CD4-positive, alpha-beta T cell (primary cell): ENCODE data around the gene RALGPS1. TPM values are rescaled to one million over a fixed set of nuclear protein-coding genes. Genes with fewer than 3 reads are reported as not detected.
A peak's percentile ranks its signal among the peaks of the same experiment; 100 is the strongest.

Source experiments
- ATAC-seq: fragments of 200-7000 bp; cut with Tn5 transposase; one replicate; pipeline ENCODE4 v1.10.0; 2022; ENCODE audit warnings: mild to moderate bottlenecking; ENCODE audit not compliant: poor library complexity
- CTCF ChIA-PET: fragments of 350-600 bp; sonication (Branson Sonifier 250); formaldehyde crosslinking; loops from one replicate; lab custom pipeline; 2021; ENCODE audit warnings: antibody characterized with exemption, inconsistent platforms; lab: Charles Lee
- POLR2A ChIA-PET: fragments of 350-600 bp; sonication (Branson Sonifier 250); formaldehyde crosslinking; loops from one replicate; lab custom pipeline; 2021; ENCODE audit warnings: antibody characterized with exemption, inconsistent platforms; lab: Charles Lee
- DNase-seq, 14 experiments: peaks; one replicate each; pipeline ENCODE4 v3.0.0-alpha.2; 2013 to 2020; ENCODE audit warnings: mixed read lengths in 2 of 14
- H3K27ac ChIP-seq, 2 donors: one replicate each; pipeline versions ENCODE4 v1.5.1 to v1.7.0; 2013; ENCODE audit warnings: low read length in 2 of 2, low read depth in 1 of 2, mild to moderate bottlenecking in 1 of 2
- H3K27me3 ChIP-seq, 2 experiments: 1 replicate in 1 of 2; 2 replicates in 1 of 2; pipeline versions ENCODE4 v1.6.1 to v1.7.0; 2013; ENCODE audit warnings: low read length in 2 of 2, control low read depth in 1 of 2, mild to moderate bottlenecking in 1 of 2, moderate library complexity in 1 of 2; ENCODE audit not compliant: insufficient read depth in 2 of 2, control insufficient read depth in 1 of 2
- H3K36me3 ChIP-seq: one replicate; pipeline ENCODE4 v1.6.1; 2013; ENCODE audit warnings: low read length, control low read depth; ENCODE audit not compliant: insufficient read depth
- H3K4me1 ChIP-seq: one replicate; pipeline ENCODE4 v1.6.1; 2013; ENCODE audit warnings: low read length, control low read depth; ENCODE audit not compliant: insufficient read depth
- H3K4me3 ChIP-seq: one replicate; pipeline ENCODE4 v1.5.1; 2013; ENCODE audit warnings: mild to moderate bottlenecking, low read length, moderate library complexity
- H3K9me3 ChIP-seq, 2 experiments: 1 replicate in 1 of 2; 2 replicates in 1 of 2; pipeline versions ENCODE4 v1.6.1 to v1.7.0; 2013; ENCODE audit warnings: low read length in 2 of 2, mild to moderate bottlenecking in 2 of 2, control low read depth in 1 of 2, moderate library complexity in 1 of 2; ENCODE audit not compliant: control insufficient read depth in 1 of 2, insufficient read depth in 1 of 2
- H3K27ac Mint-ChIP-seq: one replicate; pipeline ENCODE4 v1.8.0; 2020; ENCODE audit warnings: mixed read lengths
- H3K27me3 Mint-ChIP-seq: one replicate; pipeline ENCODE4 v1.8.0; 2021; ENCODE audit warnings: mixed read lengths
- H3K36me3 Mint-ChIP-seq: one replicate; pipeline ENCODE4 v1.8.0; 2021; ENCODE audit warnings: low read depth, mixed read lengths
- H3K4me1 Mint-ChIP-seq: one replicate; pipeline ENCODE4 v1.8.0; 2021; ENCODE audit warnings: low read depth, mixed read lengths
- H3K4me3 Mint-ChIP-seq: one replicate; pipeline ENCODE4 v1.8.0; 2020; ENCODE audit warnings: mild to moderate bottlenecking, mixed read lengths
- H3K9me3 Mint-ChIP-seq: one replicate; pipeline ENCODE4 v1.8.0; 2020; ENCODE audit warnings: mixed read lengths
- intact Hi-C, 2 experiments: fragments of 100-400 bp; cut with DNase I in 1 of 2; cut with micrococcal nuclease in 1 of 2; formaldehyde crosslinking; loops; one replicate each; pipeline versions ENCODE4 v1.15.1 to v1.9.0; 2023 to 2025; cut with DNase I, micrococcal nuclease
- total RNA-seq, 174 experiments: library from RNA in 2 of 174; stranded (reverse) in 2 of 174; gene quantifications; one replicate each; pipeline ENCODE4 v1.2.3 and lab custom pipeline; 2021 to 2026
- TF ChIP-seq, protein P1 (sequence below): fragments of 200-600 bp; IDR thresholded peaks from one replicate; pipeline ENCODE4 v1.8.0; 2022; ENCODE audit warnings: antibody characterized with exemption, mild to moderate bottlenecking

The RALGPS1 gene
- total RNA-seq, 2 experiments from 2014 or later: 5.8 to 6.3 TPM

DNA sequence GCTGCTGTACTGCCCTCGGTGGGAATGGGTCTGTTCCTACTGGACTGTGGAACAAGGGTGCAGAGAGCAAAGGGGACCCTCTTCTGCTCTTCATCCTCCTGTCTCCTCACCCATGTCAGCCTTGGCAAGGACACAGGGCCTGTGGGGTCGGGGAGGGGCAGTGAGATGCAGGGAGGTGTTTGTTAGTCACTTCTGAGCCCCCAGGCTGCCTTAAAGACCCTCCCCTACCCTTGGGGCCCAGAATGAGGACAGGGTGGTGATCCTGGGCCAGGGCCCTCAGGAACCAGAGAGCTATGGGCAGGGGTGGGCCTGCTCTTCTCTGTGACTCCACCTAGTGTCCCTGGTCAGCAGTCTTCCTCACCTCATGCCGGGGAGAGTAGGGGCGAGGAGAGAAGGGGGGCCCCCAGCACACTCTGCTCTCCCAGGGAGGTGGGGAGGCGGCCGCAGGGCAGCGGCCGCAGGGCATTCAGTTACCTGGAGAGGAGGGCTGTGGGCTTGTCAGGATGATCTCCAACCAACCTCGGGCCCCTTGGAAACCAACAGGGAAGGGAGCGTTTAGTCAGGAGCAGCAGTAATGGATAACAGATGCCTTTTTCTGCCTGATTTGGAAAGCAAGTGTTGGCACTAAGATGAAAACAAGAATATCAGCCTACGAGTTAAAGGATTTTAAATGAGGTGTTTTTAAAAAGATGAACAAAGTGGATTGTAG is 288.0 kb downstream of the RALGPS1 start:
- Mint-ChIP-seq H3K9me3 (no peaks in the 10 kb centered on the region), H3K27ac (no peak overlapping the region), H3K36me3 (no peaks in the 10 kb centered on the region), H3K4me3 (no peak overlapping the region), H3K4me1 (peaks cover 10% of the 10 kb centered on the region), H3K27me3 (peaks cover 31% of the 10 kb centered on the region)
- ChIA-PET POLR2A (no interaction called here), CTCF (interaction anchor here (2.5 kb wide), 1 partner anchor 237 kb away, joined by 6 read pairs; no protein-coding TSS in a partner anchor)
- TF ChIP-seq, protein P1, sequence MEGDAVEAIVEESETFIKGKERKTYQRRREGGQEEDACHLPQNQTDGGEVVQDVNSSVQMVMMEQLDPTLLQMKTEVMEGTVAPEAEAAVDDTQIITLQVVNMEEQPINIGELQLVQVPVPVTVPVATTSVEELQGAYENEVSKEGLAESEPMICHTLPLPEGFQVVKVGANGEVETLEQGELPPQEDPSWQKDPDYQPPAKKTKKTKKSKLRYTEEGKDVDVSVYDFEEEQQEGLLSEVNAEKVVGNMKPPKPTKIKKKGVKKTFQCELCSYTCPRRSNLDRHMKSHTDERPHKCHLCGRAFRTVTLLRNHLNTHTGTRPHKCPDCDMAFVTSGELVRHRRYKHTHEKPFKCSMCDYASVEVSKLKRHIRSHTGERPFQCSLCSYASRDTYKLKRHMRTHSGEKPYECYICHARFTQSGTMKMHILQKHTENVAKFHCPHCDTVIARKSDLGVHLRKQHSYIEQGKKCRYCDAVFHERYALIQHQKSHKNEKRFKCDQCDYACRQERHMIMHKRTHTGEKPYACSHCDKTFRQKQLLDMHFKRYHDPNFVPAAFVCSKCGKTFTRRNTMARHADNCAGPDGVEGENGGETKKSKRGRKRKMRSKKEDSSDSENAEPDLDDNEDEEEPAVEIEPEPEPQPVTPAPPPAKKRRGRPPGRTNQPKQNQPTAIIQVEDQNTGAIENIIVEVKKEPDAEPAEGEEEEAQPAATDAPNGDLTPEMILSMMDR: no peak
- Histone ChIP-seq H3K27ac (no peak overlapping the region), H3K4me3 (no peak overlapping the region), H3K27me3 (peaks cover 4 to 5% of the 10 kb centered on the region in 2 experiments), H3K4me1 (peaks cover 17% of the 10 kb centered on the region), H3K9me3 (no peaks in the 10 kb centered on the region), H3K36me3 (no peaks in the 10 kb centered on the region)
- no peak for DNase-seq
- intact Hi-C loops: no loop called here
- no peak for ATAC-seq

DNA sequence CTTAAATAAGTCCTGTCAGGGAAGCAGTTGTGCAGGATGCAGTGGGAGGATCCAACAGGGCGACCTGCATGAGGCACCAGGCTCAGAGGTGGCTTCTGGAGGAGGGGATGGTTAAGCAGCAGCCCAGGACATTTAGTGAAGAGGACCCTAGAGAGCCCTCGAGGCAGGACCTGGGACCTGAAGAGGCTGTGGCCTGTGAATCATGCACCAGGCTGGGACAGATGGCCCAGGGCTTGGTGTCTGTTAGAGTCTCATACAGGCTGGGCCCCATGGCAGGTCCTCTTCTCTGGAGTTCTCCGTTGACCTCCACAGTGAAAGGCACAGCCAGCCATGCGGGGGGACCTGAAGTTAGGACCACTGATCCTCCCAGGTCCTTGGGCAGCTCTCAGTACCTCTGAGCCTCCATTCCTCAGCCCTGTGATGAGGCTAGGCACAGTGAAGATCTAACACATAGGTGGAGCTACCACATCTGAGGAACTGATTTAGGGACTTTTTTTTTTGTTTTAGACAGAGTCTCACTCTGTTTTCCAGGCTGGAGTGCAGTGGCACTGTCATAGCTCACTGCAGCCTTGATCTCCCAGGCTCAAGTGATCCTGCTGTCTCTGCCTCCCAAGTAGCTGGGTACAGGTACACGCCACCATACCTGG is 289.2 kb downstream of the RALGPS1 start:
- Mint-ChIP-seq H3K27ac (no peak overlapping the region), H3K9me3 (no peaks in the 10 kb centered on the region), H3K4me1 (peaks cover 10% of the 10 kb centered on the region), H3K36me3 (no peaks in the 10 kb centered on the region), H3K4me3 (no peak overlapping the region), H3K27me3 (peaks cover 23% of the 10 kb centered on the region)
- peaks cover 13% of the 10 kb centered on the region for H3K4me1 ChIP-seq
- no peak overlapping the region for H3K4me3 ChIP-seq
- intact Hi-C loops: no loop called here
- H3K36me3 ChIP-seq: no peaks in the 10 kb centered on the region
- peaks cover 4 to 5% of the 10 kb centered on the region in 2 experiments for H3K27me3 ChIP-seq
- POLR2A ChIA-PET: no interaction called here
- H3K27ac ChIP-seq: no peak overlapping the region
- peak; percentile 73 for ATAC-seq
- H3K9me3 ChIP-seq: no peaks in the 10 kb centered on the region
- CTCF ChIA-PET: interaction anchor here (1.7 kb wide), 1 partner anchor 263 kb away, joined by 8 read pairs; no protein-coding TSS in a partner anchor
- TF ChIP-seq, protein P1: no peak
- DNase-seq: peak in 1 of 14 experiments; percentile 22

DNA sequence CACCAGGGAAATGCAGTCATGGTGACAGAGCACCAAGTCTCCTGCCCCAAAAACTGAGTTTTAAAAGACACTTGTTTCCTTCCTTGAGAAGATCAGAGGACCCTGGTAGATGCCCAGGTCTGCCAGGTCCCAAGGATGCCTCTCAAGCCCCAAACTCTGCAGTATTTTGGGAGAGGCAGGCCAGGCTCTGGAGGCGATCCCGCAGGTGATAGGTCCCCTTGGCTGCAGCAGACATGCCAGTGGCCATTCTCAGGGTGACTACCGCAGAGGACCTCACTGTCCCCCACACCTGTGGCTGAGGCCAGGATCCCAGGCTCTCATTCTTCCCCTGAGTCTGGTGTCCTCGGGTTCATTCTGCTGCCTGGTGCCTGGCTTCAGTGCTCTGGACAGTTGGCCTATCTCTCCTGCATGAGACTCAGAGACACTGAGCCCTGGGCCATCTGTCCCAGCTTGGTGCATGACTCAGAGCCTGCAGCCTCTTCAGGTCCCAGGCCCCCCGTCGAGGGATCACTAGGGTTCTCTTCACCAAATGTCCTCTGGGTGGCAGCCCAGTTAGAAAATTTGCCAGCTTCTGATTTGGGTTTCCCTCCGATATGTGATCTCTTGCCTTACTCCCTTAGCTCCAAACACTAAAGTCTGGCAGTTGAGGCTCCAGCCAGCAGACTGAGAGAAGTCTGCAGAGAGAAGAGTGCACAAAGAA is 290.3 kb downstream of the RALGPS1 start:
- H3K27me3 ChIP-seq: peaks cover 0 to 5% of the 10 kb centered on the region in 2 experiments
- H3K9me3 ChIP-seq: no peaks in the 10 kb centered on the region
- ChIA-PET CTCF (interaction anchor here (1.7 kb wide), 1 partner anchor 264 kb away, joined by 8 read pairs; no protein-coding TSS in a partner anchor), POLR2A (no interaction called here)
- Mint-ChIP-seq H3K27me3 (peaks cover 27% of the 10 kb centered on the region), H3K9me3 (no peaks in the 10 kb centered on the region), H3K4me3 (no peak overlapping the region), H3K4me1 (peaks cover 10% of the 10 kb centered on the region), H3K27ac (no peak overlapping the region), H3K36me3 (no peaks in the 10 kb centered on the region)
- H3K27ac ChIP-seq: no peak overlapping the region
- TF ChIP-seq, protein P1: no peak
- ATAC-seq (no peak), DNase-seq (peak in 2 of 14 experiments; percentile 13)
- H3K36me3 ChIP-seq: no peaks in the 10 kb centered on the region
- H3K4me1 ChIP-seq: peaks cover 4% of the 10 kb centered on the region
- intact Hi-C loops: no loop called here
- H3K4me3 ChIP-seq: no peak overlapping the region
